Measurements from ENCODE around the gene AGAP1. TPM values are rescaled to one million over a fixed set of nuclear protein-coding genes. Genes with fewer than 3 reads are reported as not detected.

Gene AGAP1
- total RNA-seq, 1 donor, result 18.5 TPM

GRCh38 chr2:236103981-236104380, 610.1 kb downstream of the AGAP1 start:
- Histone ChIP-seq H3K36me3 (ENCODE audit: insufficient read depth, low read length) (no peaks in the 10 kb centered on the region), H3K27me3 (ENCODE audit: insufficient read depth, low read length) (no peaks in the 10 kb centered on the region), H3K4me3 (ENCODE audit: insufficient read depth, low read length) (no peak overlapping the region), H3K79me2 (ENCODE audit: insufficient read depth, low read length) (no peaks in the 10 kb centered on the region), H3K4me2 (ENCODE audit: insufficient read depth, low read length) (no peak overlapping the region), H3K4me1 (ENCODE audit: insufficient read depth, low read length) (no peaks in the 10 kb centered on the region), H3K9me3 (ENCODE audit: low read depth, low read length) (no peaks in the 10 kb centered on the region), H4K20me1 (ENCODE audit: insufficient read depth, low read length) (peaks cover 2% of the 10 kb centered on the region), H2AFZ (ENCODE audit: low read length) (no peak overlapping the region), H3K27ac (ENCODE audit: low read depth, low read length) (no peak overlapping the region)
- no peak for DNase-seq (ENCODE audit: insufficient read length, low spot score, missing footprints)
- TF ChIP-seq CTCF (IDR thresholded peaks at IDR 0.05; ENCODE audit: extremely low read depth, low read depth, low read length), result no peak

- H3K79me2 ChIP-seq (ENCODE audit: insufficient read depth, low read length), result no peaks in the 10 kb centered on the region
- no peak overlapping the region for H2AFZ ChIP-seq (ENCODE audit: low read length)
- no peaks in the 10 kb centered on the region for H3K4me1 ChIP-seq (ENCODE audit: insufficient read depth, low read length)
- no peaks in the 10 kb centered on the region for H3K9me3 ChIP-seq (ENCODE audit: low read depth, low read length)
- no peak overlapping the region for H3K4me2 ChIP-seq (ENCODE audit: insufficient read depth, low read length)
- peaks cover 2% of the 10 kb centered on the region for H4K20me1 ChIP-seq (ENCODE audit: insufficient read depth, low read length)
- H3K4me3 ChIP-seq (ENCODE audit: insufficient read depth, low read length), result no peak overlapping the region
- no peak overlapping the region for H3K27ac ChIP-seq (ENCODE audit: low read depth, low read length)
- no peak for DNase-seq (ENCODE audit: insufficient read length, low spot score, missing footprints)
- no peak for TF ChIP-seq CTCF (IDR thresholded peaks at IDR 0.05; ENCODE audit: extremely low read depth, low read depth, low read length)
- H3K36me3 ChIP-seq (ENCODE audit: insufficient read depth, low read length), result no peaks in the 10 kb centered on the region
- no peaks in the 10 kb centered on the region for H3K27me3 ChIP-seq (ENCODE audit: insufficient read depth, low read length)
Measured at GRCh38 chr2:236105955-236106607, 612.2 kb downstream of the AGAP1 start.

- peaks cover 2% of the 10 kb centered on the region for H4K20me1 ChIP-seq (ENCODE audit: insufficient read depth, low read length)
- no peak for TF ChIP-seq CTCF (IDR thresholded peaks at IDR 0.05; ENCODE audit: extremely low read depth, low read depth, low read length)
Measured at GRCh38 chr2:236106761-236107160, 612.9 kb downstream of the AGAP1 start.

GRCh38 chr2:236107536-236107935, 613.7 kb downstream of the AGAP1 start:
- TF ChIP-seq CTCF (IDR thresholded peaks at IDR 0.05; ENCODE audit: extremely low read depth, low read depth, low read length), result no peak
- Histone ChIP-seq H3K27me3 (ENCODE audit: insufficient read depth, low read length) (no peaks in the 10 kb centered on the region), H3K4me2 (ENCODE audit: insufficient read depth, low read length) (no peak overlapping the region), H3K79me2 (ENCODE audit: insufficient read depth, low read length) (no peaks in the 10 kb centered on the region), H3K4me1 (ENCODE audit: insufficient read depth, low read length) (no peaks in the 10 kb centered on the region), H3K36me3 (ENCODE audit: insufficient read depth, low read length) (no peaks in the 10 kb centered on the region), H3K27ac (ENCODE audit: low read depth, low read length) (no peak overlapping the region), H3K9me3 (ENCODE audit: low read depth, low read length) (no peaks in the 10 kb centered on the region), H2AFZ (ENCODE audit: low read length) (no peak overlapping the region), H4K20me1 (ENCODE audit: insufficient read depth, low read length) (peaks cover 2% of the 10 kb centered on the region), H3K4me3 (ENCODE audit: insufficient read depth, low read length) (no peak overlapping the region)
- no peak for DNase-seq (ENCODE audit: insufficient read length, low spot score, missing footprints)

More at GRCh38 chr2:236106761-236107160, 612.9 kb downstream of the AGAP1 start:
- Histone ChIP-seq H3K79me2 (ENCODE audit: insufficient read depth, low read length) (no peaks in the 10 kb centered on the region), H3K9me3 (ENCODE audit: low read depth, low read length) (no peaks in the 10 kb centered on the region), H2AFZ (ENCODE audit: low read length) (no peak overlapping the region), H3K27ac (ENCODE audit: low read depth, low read length) (no peak overlapping the region), H3K36me3 (ENCODE audit: insufficient read depth, low read length) (no peaks in the 10 kb centered on the region), H3K4me3 (ENCODE audit: insufficient read depth, low read length) (no peak overlapping the region), H3K4me1 (ENCODE audit: insufficient read depth, low read length) (no peaks in the 10 kb centered on the region), H3K27me3 (ENCODE audit: insufficient read depth, low read length) (no peaks in the 10 kb centered on the region), H3K4me2 (ENCODE audit: insufficient read depth, low read length) (no peak overlapping the region)
- no peak for DNase-seq (ENCODE audit: insufficient read length, low spot score, missing footprints)
